RWPE1 (cell line): ENCODE data around the gene VPS45.

Source experiments
- CTCF ChIA-PET: fragments of 350-600 bp; sonication (Branson Sonifier 250); formaldehyde crosslinking; extraction: SDS; loops from one replicate; lab custom pipeline; 2021; lab: Yijun Ruan, JAX
- POLR2A ChIA-PET: fragments of 400-600 bp; formaldehyde crosslinking; extraction: SDS; loops from one replicate; lab custom pipeline; 2020; ENCODE audit warnings: antibody characterized with exemption; ENCODE audit not compliant: low non-redundant PET; lab: Yijun Ruan, JAX
- DNase-seq: peaks from one replicate; pipeline ENCODE4 v3.0.0; 2012; ENCODE audit warnings: low spot score
- H3K27ac ChIP-seq: fragments of 450-650 bp; 2 replicates; pipeline ENCODE4 v1.5.1; 2017
- TF ChIP-seq, protein P1 (sequence below): fragments of 450-650 bp; conservative IDR thresholded peaks from 2 replicates; pipeline ENCODE4 v1.5.1; 2017; ENCODE audit warnings: low read depth, mild to moderate bottlenecking

Gene VPS45, protein sequence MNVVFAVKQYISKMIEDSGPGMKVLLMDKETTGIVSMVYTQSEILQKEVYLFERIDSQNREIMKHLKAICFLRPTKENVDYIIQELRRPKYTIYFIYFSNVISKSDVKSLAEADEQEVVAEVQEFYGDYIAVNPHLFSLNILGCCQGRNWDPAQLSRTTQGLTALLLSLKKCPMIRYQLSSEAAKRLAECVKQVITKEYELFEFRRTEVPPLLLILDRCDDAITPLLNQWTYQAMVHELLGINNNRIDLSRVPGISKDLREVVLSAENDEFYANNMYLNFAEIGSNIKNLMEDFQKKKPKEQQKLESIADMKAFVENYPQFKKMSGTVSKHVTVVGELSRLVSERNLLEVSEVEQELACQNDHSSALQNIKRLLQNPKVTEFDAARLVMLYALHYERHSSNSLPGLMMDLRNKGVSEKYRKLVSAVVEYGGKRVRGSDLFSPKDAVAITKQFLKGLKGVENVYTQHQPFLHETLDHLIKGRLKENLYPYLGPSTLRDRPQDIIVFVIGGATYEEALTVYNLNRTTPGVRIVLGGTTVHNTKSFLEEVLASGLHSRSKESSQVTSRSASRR

DNA sequence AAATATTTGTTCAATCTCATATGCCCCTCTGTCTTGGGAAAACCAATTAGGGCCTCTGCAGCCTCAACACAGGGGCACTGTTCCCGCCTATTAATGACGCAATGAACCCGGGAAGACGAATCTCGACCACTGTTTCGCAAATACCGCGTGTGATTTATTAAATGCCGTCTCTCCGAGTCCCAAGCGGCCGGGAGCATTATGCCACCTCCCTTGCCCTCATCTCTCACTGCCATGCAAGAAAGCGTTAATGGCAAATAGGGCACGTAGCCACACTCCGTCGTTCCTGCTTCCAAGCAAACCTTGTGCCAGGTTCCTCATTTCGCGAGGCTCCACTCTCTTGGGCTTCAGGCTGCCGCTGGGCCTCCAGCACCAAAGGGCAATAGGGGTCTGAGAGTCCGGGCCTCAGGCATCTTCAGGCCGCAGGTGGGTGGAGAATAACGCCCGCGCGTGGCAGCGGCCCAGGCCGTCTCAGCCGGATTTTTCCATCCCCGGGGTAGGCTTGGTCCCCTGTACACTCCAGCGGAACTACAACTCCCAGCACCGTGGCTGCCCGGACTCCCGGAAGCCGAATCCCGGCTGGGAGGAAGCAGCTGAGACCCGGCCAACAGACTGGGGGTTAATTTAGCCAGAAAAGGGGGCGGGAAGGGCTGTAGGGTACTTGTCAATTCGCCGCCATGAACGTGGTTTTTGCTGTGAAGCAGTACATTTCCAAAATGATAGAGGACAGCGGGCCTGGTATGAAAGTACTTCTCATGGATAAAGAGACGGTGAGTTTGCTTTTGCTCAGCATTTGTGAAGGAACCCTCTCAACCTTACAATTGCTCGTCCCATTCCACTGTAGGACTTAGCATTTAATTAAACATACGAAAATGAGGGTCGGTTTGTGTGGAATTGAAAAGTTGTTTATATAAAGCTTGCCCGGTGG lies at the start of gene VPS45:
VPS45 (plus strand) TSS at position 593 of the 925 bp plus-strand sequence; CDS start at position 675, 82 bp downstream.
- CTCF ChIA-PET, result no interaction called here
- POLR2A ChIA-PET, result interaction anchor here (0.7 kb wide), 1 partner anchor 13 kb away, joined by 3 read pairs; no protein-coding TSS in a partner anchor
- peak; percentile 90 for DNase-seq
- TF ChIP-seq, protein P1, sequence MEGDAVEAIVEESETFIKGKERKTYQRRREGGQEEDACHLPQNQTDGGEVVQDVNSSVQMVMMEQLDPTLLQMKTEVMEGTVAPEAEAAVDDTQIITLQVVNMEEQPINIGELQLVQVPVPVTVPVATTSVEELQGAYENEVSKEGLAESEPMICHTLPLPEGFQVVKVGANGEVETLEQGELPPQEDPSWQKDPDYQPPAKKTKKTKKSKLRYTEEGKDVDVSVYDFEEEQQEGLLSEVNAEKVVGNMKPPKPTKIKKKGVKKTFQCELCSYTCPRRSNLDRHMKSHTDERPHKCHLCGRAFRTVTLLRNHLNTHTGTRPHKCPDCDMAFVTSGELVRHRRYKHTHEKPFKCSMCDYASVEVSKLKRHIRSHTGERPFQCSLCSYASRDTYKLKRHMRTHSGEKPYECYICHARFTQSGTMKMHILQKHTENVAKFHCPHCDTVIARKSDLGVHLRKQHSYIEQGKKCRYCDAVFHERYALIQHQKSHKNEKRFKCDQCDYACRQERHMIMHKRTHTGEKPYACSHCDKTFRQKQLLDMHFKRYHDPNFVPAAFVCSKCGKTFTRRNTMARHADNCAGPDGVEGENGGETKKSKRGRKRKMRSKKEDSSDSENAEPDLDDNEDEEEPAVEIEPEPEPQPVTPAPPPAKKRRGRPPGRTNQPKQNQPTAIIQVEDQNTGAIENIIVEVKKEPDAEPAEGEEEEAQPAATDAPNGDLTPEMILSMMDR, result peak; percentile 27; the same call in 1 of the 2 replicates
- peak within 1 kb of the TSS; percentile 97 for H3K27ac ChIP-seq

DNA sequence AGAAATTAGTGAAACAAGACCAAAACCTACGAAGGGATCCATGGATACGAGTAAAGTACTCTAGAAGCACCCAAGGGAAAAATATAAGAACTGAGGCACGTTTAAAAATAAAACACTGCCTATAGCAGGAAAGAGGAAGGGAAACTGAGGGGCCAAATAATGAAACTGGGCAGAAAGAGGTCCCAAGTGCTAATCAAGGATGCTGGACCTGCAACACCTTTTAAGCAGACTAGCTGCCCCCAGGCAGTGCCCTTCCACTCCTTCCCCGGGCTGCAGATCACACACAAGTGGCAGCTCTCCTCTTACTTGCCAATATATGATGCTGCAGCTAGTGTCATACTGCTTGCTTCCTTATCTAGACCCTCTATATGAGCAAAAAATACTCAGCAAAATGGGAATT lies 49.4 kb upstream of the VPS45 start:
- POLR2A ChIA-PET, result no interaction called here
- no peak for DNase-seq
- TF ChIP-seq, protein P1, result no peak
- CTCF ChIA-PET, result interaction anchor here (1.0 kb wide), 1 partner anchor 20 kb away, joined by 3 read pairs; no protein-coding TSS in a partner anchor
- H3K27ac ChIP-seq, result no peak overlapping the region

DNA sequence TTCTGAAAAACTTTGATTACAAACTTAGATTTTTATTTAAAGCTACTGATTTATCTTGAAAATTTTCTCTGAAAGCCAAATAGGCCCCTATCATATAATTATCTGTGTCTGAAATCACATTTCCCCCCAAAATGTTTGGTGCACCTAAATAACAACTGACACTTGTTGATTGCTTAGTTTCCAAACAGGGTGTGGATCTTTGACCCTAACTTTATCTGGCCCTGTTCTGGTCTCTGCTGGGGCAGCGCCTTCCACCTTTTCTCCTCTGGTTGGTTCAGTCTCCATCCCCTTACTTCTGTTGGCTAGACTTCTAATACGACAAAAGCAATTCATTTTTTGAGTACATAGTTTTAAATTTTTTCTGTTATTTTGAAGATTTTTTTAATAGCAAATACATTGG lies 46.9 kb upstream of the VPS45 start:
- H3K27ac ChIP-seq, result no peak overlapping the region
- TF ChIP-seq, protein P1, result no peak
- DNase-seq, result no peak
- POLR2A ChIA-PET, result no interaction called here
- CTCF ChIA-PET, result no interaction called here

DNA sequence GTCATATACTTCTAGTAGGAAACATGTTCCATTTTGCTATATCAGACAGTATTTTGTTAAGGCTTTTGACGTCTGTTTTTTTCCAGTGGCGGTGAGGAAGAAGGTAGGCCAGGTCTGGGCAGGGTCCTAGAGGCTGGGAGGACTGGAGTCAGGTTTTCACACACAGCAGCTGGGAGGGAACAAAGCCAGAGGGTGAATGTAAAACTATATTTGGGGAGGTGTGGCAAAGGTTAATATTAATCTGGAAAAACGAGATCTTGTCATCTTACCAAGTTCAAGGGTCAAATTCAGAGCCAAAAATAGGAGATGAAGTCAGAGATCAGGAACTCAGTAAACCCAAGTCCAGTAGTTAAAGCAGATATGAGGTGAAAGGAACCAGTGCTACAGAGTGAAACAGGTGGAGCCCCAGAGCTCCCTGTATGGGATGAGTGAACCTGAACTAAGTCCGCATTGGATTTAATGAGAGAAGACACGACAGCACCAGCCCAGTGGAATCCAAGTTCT lies 46.3 kb upstream of the VPS45 start:
- no peak overlapping the region for H3K27ac ChIP-seq
- TF ChIP-seq, protein P1, result no peak
- no peak for DNase-seq
- POLR2A ChIA-PET, result no interaction called here
- CTCF ChIA-PET, result no interaction called here

DNA sequence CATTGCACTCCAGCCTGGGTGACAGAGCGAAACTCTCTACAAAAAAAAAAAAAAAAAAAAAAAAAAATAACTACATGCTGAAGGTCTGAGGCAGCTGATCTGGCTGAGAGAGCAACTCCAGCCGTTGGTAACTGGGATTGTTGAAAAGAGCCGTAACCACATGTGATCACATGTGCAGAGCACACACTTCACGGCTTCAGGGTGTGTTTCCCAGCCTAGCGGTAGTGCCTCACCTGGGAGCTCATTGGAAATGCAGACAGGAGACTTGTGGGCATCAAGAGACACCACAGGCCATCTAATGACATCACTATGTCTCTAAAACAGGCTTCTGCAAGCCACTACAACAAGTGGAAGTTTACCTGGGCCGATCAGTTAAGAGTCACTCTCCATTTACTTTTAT lies 45.2 kb upstream of the VPS45 start:
- DNase-seq, result no peak
- TF ChIP-seq, protein P1, result no peak
- ChIA-PET CTCF (no interaction called here), POLR2A (no interaction called here)
- no peak overlapping the region for H3K27ac ChIP-seq

DNA sequence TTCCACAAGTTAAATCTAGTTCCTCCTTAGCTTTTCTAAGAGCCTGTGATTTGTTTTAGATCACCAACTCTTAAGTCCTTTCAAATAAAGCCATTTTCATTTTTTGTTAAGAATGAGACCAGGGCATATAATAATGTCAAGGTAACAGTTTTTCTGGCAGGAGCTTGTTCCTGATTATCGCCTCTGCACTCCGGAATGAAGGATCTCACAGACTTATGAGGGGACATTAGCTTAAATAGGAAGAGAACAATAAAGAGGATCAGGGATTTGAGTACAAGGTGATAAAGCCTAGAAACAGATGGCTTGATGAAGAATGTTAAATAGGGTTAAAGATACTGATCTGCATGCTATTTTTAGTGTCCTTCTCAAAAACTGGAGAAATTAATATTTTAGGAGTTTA lies 43.4 kb upstream of the VPS45 start:
- ChIA-PET POLR2A (no interaction called here), CTCF (no interaction called here)
- no peak for DNase-seq
- H3K27ac ChIP-seq, result no peak overlapping the region
- TF ChIP-seq, protein P1, result no peak
